Lung (tissue), 12 donors: ENCODE measurements around the gene EPB41L3. TPM values are rescaled to one million over a fixed set of nuclear protein-coding genes. Genes with fewer than 3 reads are reported as not detected.

ENCODE experiments used
- ATAC-seq: fragments of 200-7000 bp; cut with Tn5 transposase; one replicate; pipeline ENCODE4 v1.9.1; 2020; ENCODE audit warnings: moderate number of reproducible peaks; ENCODE audit not compliant: insufficient read depth, low FRiP score
- DNase-seq, 3 donors: peaks; one replicate each; pipeline ENCODE4 v3.0.0-alpha.2; 2013 to 2017
- H3K27ac ChIP-seq, 2 donors: one replicate each; pipeline ENCODE4 v1.5.1; 2013; ENCODE audit warnings: mild to moderate bottlenecking in 2 of 2, moderate library complexity in 2 of 2, control low read depth in 1 of 2, inconsistent platforms in 1 of 2, low read depth in 1 of 2, low read length in 1 of 2
- H3K27me3 ChIP-seq, 3 donors: one replicate each; pipeline ENCODE4 v1.5.1; 2013; ENCODE audit warnings: low read length in 2 of 3; ENCODE audit not compliant: control insufficient read depth in 3 of 3, insufficient read depth in 3 of 3
- H3K36me3 ChIP-seq, 4 donors: one replicate each; pipeline ENCODE4 v1.5.1; 2013; ENCODE audit warnings: low read length in 4 of 4, mild to moderate bottlenecking in 1 of 4, moderate library complexity in 1 of 4; ENCODE audit not compliant: control insufficient read depth in 4 of 4, insufficient read depth in 4 of 4
- H3K4me1 ChIP-seq, 5 donors: one replicate each; pipeline ENCODE4 v1.5.1; 2013; ENCODE audit warnings: low read length in 5 of 5, mild to moderate bottlenecking in 2 of 5, moderate library complexity in 1 of 5; ENCODE audit not compliant: control insufficient read depth in 5 of 5, insufficient read depth in 5 of 5
- H3K4me3 ChIP-seq: one replicate; pipeline ENCODE4 v1.5.1; 2013; ENCODE audit warnings: mild to moderate bottlenecking, control low read depth, moderate library complexity
- H3K9ac ChIP-seq, 2 donors: one replicate each; pipeline ENCODE4 v1.5.1; 2013; ENCODE audit warnings: low read length in 2 of 2, control low read depth in 1 of 2; ENCODE audit not compliant: insufficient read depth in 1 of 2
- H3K9me3 ChIP-seq, 4 donors: one replicate each; pipeline ENCODE4 v1.5.1; 2013; ENCODE audit warnings: low read length in 3 of 4, mild to moderate bottlenecking in 1 of 4, moderate library complexity in 1 of 4; ENCODE audit not compliant: control insufficient read depth in 4 of 4, insufficient read depth in 3 of 4
- CTCF ChIP-seq: IDR thresholded peaks from 2 replicates; pipeline ENCODE4 v1.5.1; 2012; ENCODE audit warnings: mild to moderate bottlenecking; ENCODE audit errors: control extremely low read depth, extremely low read depth
- WGBS, 2 donors: extraction: QIAGEN DNeasy Blood & Tissue Kit; methylation state at CpG; one replicate each; pipeline ENCODE4 v1.1.7; 2013; 5-methylcytosine and 5-hydroxymethylcytosine counted together
- polyA plus RNA-seq, 2 donors: library from polyadenylated mRNA; stranded (reverse); fragments of 200-250 nt; gene quantifications; one replicate each; pipeline ENCODE4 v1.2.1, GENCODE V29; 2013
- total RNA-seq, 2 donors: library from RNA; depleted of rRNA in 1 of 2; stranded (reverse); fragments of >200 nt in 1 of 2; gene quantifications; one replicate each; pipeline ENCODE4 v1.2.1, GENCODE V29; 2014 to 2021
- donor health status: control.
- donor health status: control.
- donor health status: Bipolar disorder and iron deficiency.
- donor health status: healthy.
- donor health status: DM: yes; HTN: yes; CAD: no.

Gene EPB41L3
- total and polyA plus RNA-seq, 4 donors = 19.0 to 64.0 (median 39.9) TPM

GRCh38 chr18:5558851-5559250 lies 15.1 kb upstream of the EPB41L3 start:
- no peaks in the 10 kb centered on the region for H3K27me3 ChIP-seq
- 70 to 82% methylated on average over 1 of the region's 1 CpG for WGBS, 2 donors
- peaks cover 0 to 16% (median 4%) of the 10 kb centered on the region in 5 donors for H3K4me1 ChIP-seq
- ATAC-seq (no peak), DNase-seq (peak in 2 of 3 donors; percentile 54 to 64)
- no peaks in the 10 kb centered on the region for H3K36me3 ChIP-seq
- H3K4me3 ChIP-seq = no peak overlapping the region
- no peaks in the 10 kb centered on the region for H3K9me3 ChIP-seq
- H3K27ac ChIP-seq = no peak overlapping the region
- no peak for TF ChIP-seq CTCF
- no peak overlapping the region for H3K9ac ChIP-seq

GRCh38 chr18:5556310-5556974 lies 12.6 kb upstream of the EPB41L3 start:
- DNase-seq (peak; percentile 32 to 70 (median 69)), ATAC-seq (peak; percentile 60)
- no peaks in the 10 kb centered on the region for H3K9me3 ChIP-seq
- H3K9ac ChIP-seq = no peak overlapping the region
- 68 to 84% methylated on average over 8 of the region's 8 CpGs for WGBS, 2 donors
- peak overlapping the region in 1 of 2 donors; percentile 20 for H3K27ac ChIP-seq
- H3K4me1 ChIP-seq = peaks cover 0 to 16% (median 4%) of the 10 kb centered on the region in 5 donors
- H3K36me3 ChIP-seq = no peaks in the 10 kb centered on the region
- no peaks in the 10 kb centered on the region for H3K27me3 ChIP-seq
- no peak overlapping the region for H3K4me3 ChIP-seq
- no peak for TF ChIP-seq CTCF

GRCh38 chr18:5554629-5555028 lies 10.8 kb upstream of the EPB41L3 start:
- H3K4me3 ChIP-seq = no peak overlapping the region
- no peak for TF ChIP-seq CTCF
- no peaks in the 10 kb centered on the region for H3K27me3 ChIP-seq
- H3K9ac ChIP-seq = no peak overlapping the region
- DNase-seq (no peak), ATAC-seq (no peak)
- no peaks in the 10 kb centered on the region for H3K36me3 ChIP-seq
- H3K4me1 ChIP-seq = peaks cover 0 to 16% (median 4%) of the 10 kb centered on the region in 5 donors
- no peak overlapping the region for H3K27ac ChIP-seq
- no peaks in the 10 kb centered on the region for H3K9me3 ChIP-seq
- 93 to 95% methylated on average over 4 of the region's 4 CpGs for WGBS, 2 donors

- WGBS, 2 donors = 19 to 32% methylated on average over 3 of the region's 3 CpGs
- no peaks in the 10 kb centered on the region for H3K36me3 ChIP-seq
- H3K4me3 ChIP-seq = no peak overlapping the region
- no peak for TF ChIP-seq CTCF
- no peak overlapping the region for H3K27ac ChIP-seq
- peaks cover 0 to 9% (median 0%) of the 10 kb centered on the region in 3 donors for H3K27me3 ChIP-seq
- DNase-seq (peak; percentile 44 to 69 (median 61)), ATAC-seq (no peak)
- H3K4me1 ChIP-seq = peaks cover 0 to 15% (median 7%) of the 10 kb centered on the region in 5 donors
- H3K9me3 ChIP-seq = no peaks in the 10 kb centered on the region
- no peak overlapping the region for H3K9ac ChIP-seq
These were observed 2.9 kb upstream of the EPB41L3 start for GRCh38 chr18:5546660-5547059.
